ENCODE results near the gene SUMF1. TPM values are rescaled to one million over a fixed set of nuclear protein-coding genes. Genes with fewer than 3 reads are reported as not detected.

SUMF1 gene
- total RNA-seq, 1 experiment from 2014 or later = 79.1 TPM

GRCh38 chr3:4449043-4449805, 17.8 kb downstream of the SUMF1 start:
- no TSS peak for BruUV-seq (replicated peaks)
- CTCF ChIA-PET = no interaction called here

GRCh38 chr3:4448187-4448586, 18.9 kb downstream of the SUMF1 start:
- H4K20me1 ChIP-seq (ENCODE audit: low read length) = no peaks in the 10 kb centered on the region
- ChIA-PET POLR2A (ENCODE audit: unreplicated experiment) (interaction anchor here (0.6 kb wide), 1 partner anchor 85 kb away, joined by 6 read pairs; no protein-coding TSS in a partner anchor), CTCF (interaction anchor here (0.6 kb wide), 1 partner anchor 185 kb away, joined by 4 read pairs; no protein-coding TSS in a partner anchor)
- H3K27ac ChIP-seq (ENCODE audit: low read length) = no peak overlapping the region
- BruUV-seq (replicated peaks) = no TSS peak
- no peaks in the 10 kb centered on the region for H3K27me3 ChIP-seq (ENCODE audit: low read length)
- H3K4me3 ChIP-seq (ENCODE audit: low read length) = no peak overlapping the region
- no peak overlapping the region for H3K9ac ChIP-seq (ENCODE audit: low read length)
- H3K79me2 ChIP-seq (ENCODE audit: low read length) = no peaks in the 10 kb centered on the region
- no peak overlapping the region for H2AFZ ChIP-seq (ENCODE audit: low read length)
- no peaks in the 10 kb centered on the region for H3K4me1 ChIP-seq (ENCODE audit: insufficient read depth, low read length)
- no peak overlapping the region for H3K4me2 ChIP-seq (ENCODE audit: low read length)
- H3K9me2 ChIP-seq (replicated peaks; ENCODE audit: low read length) = no peaks in the 10 kb centered on the region
- ATAC-seq (no peak), DNase-seq (no peak)
- H3K36me3 ChIP-seq (ENCODE audit: low read depth, low read length) = no peaks in the 10 kb centered on the region; the same call in none of the 2 replicates
- intact Hi-C loops (cut with micrococcal nuclease) = no loop called here
- TF ChIP-seq EZH2 (IDR thresholded peaks at IDR 0.05; ENCODE audit: low read length, unreplicated experiment) (no peak), EZH2phosphoT487 (IDR thresholded peaks at IDR 0.05; ENCODE audit: borderline replicate concordance, low read length) (no peak), CTCF (conservative IDR thresholded peaks at IDR 0.05; ENCODE audit: low read depth, low read length) (no peak)
- H3K9me3 ChIP-seq (ENCODE audit: low read length) = no peaks in the 10 kb centered on the region
- no peaks in the 10 kb centered on the region for H3F3A ChIP-seq (ENCODE audit: low read length, unreplicated experiment)

More at GRCh38 chr3:4449043-4449805, 17.8 kb downstream of the SUMF1 start:
- no peaks in the 10 kb centered on the region for H3F3A ChIP-seq (ENCODE audit: low read length, unreplicated experiment)
- no peak for TF ChIP-seq EZH2 (IDR thresholded peaks at IDR 0.05; ENCODE audit: low read length, unreplicated experiment)
- TF ChIP-seq CTCF (conservative IDR thresholded peaks at IDR 0.05; ENCODE audit: low read depth, low read length) = no peak
- no peak for TF ChIP-seq EZH2phosphoT487 (IDR thresholded peaks at IDR 0.05; ENCODE audit: borderline replicate concordance, low read length)
- no peak for DNase-seq
- no peak overlapping the region for H3K4me2 ChIP-seq (ENCODE audit: low read length)
- H3K9me2 ChIP-seq (replicated peaks; ENCODE audit: low read length) = no peaks in the 10 kb centered on the region
- no peaks in the 10 kb centered on the region for H3K4me1 ChIP-seq (ENCODE audit: insufficient read depth, low read length)
- H3K27me3 ChIP-seq (ENCODE audit: low read length) = no peaks in the 10 kb centered on the region
- H3K27ac ChIP-seq (ENCODE audit: low read length) = no peak overlapping the region
- no peak overlapping the region for H3K4me3 ChIP-seq (ENCODE audit: low read length)
- H3K9ac ChIP-seq (ENCODE audit: low read length) = no peak overlapping the region
- H2AFZ ChIP-seq (ENCODE audit: low read length) = no peak overlapping the region
- no peak for ATAC-seq
- H3K9me3 ChIP-seq (ENCODE audit: low read length) = no peaks in the 10 kb centered on the region
- H3K79me2 ChIP-seq (ENCODE audit: low read length) = no peaks in the 10 kb centered on the region
- POLR2A ChIA-PET (ENCODE audit: unreplicated experiment) = interaction anchor here (0.6 kb wide), 1 partner anchor 84 kb away, joined by 6 read pairs; no protein-coding TSS in a partner anchor
- H3K36me3 ChIP-seq (ENCODE audit: low read depth, low read length) = no peaks in the 10 kb centered on the region; the same call in none of the 2 replicates
- no peaks in the 10 kb centered on the region for H4K20me1 ChIP-seq (ENCODE audit: low read length)
- intact Hi-C loops (cut with micrococcal nuclease) = no loop called here

Measured in PC-3 (cell line).